Hepatocyte (in vitro differentiated cells): Measurements from ENCODE around the gene UBAP1.

ENCODE experiments used
- CTCF ChIP-seq: fragments of 200-600 bp; sonication (generic); IDR thresholded peaks from 2 replicates; pipeline ENCODE4 v1.5.1; 2016; ENCODE audit warnings: antibody characterized with exemption, mild to moderate bottlenecking; ENCODE audit not compliant: poor library complexity
- EZH2 ChIP-seq: fragments of 200-600 bp; sonication (generic); IDR thresholded peaks from 2 replicates; pipeline ENCODE4 v1.6.1; 2016; ENCODE audit warnings: antibody characterized with exemption, mild to moderate bottlenecking, borderline replicate concordance

- TF ChIP-seq CTCF (no peak), EZH2 (no peak)
Observed at GRCh38 chr9:34252016-34252415, 73.2 kb downstream of the UBAP1 start.
